GM19324 (cell line): Measurements from ENCODE around the gene GHR.
"Not testable (repeated sequence)": the region's sequence is repeated elsewhere in the genome, so short reads cannot be mapped to it uniquely, and the experiment has no call there.

Experiments used
- ATAC-seq: cut with Tn5 transposase; IDR thresholded peaks from one replicate; pipeline ENCODE4 v1.9.1; 2021; ENCODE audit warnings: mild to moderate bottlenecking, moderate library complexity; ENCODE audit not compliant: unreplicated experiment, low FRiP score

GHR gene

DNA sequence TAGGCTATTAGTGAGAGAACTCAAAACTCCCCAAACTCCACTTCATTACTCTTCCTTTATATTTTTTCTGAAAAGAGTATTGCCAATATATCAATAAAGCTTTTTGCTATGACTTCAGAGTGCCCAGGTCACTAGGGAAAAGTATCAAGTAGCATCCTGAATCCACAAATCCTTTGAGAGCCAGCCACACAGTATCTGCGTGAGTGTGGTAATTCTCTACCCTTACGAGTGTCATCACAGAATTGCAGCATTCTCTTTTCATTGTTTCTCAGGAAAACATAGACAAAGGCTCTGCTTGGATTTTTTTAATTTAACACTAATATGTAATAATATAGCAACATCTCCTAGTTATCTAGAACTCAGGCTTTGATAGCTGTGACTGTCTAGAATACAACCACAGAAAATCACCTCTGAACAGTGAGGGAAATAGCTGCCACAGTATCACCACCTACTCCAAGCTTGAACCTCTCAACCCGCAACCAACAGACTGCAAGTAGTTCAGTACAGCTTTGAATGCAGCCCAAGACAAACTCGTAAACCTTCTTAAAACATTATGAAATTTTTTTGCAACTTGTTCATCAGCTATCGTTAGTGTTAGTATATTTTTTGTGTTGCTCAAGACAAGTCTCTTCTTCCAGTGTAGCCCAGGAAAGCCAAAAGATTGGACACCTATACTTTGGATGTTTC, 254.1 kb downstream of the GHR start:
- no peak for ATAC-seq

DNA sequence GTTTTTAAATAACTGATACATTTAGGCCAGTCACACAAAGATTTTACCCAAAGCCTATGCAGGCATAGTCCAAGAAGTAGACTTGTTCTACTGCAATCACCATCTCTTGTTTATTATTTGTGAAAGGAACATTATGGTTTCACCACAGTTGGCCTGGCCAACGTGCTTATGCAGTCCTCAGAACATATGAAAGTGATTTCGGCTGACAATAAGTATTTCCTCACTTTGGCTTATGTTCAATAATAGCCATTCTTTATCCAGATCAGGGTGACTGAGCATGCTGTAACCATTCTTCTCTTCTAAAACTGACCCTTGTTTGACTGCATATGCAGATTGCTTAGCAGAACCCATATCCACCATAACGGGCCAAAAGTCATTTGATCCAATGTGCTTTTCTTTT, 256.8 kb downstream of the GHR start:
- ATAC-seq: no peak

DNA sequence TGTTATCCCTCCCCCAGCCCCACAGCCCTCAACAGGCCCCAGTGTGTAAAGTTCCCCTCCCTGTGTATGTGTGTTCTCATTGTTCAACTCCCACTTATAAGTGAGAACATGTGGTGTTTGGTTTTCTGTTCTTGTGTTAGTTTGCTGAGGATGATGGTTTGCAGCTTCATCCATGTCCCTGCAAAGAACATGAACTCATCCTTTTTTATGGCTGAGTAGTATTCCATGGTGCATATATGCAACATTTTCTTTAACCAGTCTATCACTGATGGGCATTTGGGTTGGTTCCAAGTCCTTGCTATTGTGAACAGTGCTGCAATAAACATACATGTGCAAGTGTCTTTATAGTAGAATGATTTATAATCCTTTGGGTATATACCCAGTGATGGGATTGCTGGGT, 261.8 kb downstream of the GHR start:
- ATAC-seq: not testable (repeated sequence)

- ATAC-seq: no peak
Observed at GRCh38 chr5:42689391-42689790, 266.2 kb downstream of the GHR start.

DNA sequence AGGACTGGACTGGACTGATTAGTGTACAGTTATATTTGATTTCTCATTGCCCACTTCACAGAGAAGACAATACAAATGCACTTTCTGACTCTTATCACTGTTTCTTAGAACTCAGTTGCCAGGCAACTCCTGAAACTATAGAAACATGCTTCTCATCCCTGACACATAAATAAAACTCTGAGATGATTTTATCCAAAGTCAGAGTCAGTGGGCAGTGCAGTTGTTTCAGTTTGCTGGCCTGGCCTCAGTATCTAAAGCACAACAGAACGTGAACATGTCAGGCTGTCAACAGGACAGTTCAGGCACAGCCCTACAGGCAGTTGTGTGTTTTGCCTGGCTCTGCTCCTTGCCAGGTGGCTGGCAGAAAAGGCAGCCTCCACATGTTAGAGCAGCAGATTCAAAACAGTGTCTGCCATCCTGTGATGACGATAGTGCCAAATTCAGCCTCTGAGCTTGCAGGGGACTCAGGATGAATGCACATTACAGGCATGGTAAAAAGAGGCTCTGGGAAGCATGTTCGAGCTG, 268.2 kb downstream of the GHR start:
- ATAC-seq: no peak

DNA sequence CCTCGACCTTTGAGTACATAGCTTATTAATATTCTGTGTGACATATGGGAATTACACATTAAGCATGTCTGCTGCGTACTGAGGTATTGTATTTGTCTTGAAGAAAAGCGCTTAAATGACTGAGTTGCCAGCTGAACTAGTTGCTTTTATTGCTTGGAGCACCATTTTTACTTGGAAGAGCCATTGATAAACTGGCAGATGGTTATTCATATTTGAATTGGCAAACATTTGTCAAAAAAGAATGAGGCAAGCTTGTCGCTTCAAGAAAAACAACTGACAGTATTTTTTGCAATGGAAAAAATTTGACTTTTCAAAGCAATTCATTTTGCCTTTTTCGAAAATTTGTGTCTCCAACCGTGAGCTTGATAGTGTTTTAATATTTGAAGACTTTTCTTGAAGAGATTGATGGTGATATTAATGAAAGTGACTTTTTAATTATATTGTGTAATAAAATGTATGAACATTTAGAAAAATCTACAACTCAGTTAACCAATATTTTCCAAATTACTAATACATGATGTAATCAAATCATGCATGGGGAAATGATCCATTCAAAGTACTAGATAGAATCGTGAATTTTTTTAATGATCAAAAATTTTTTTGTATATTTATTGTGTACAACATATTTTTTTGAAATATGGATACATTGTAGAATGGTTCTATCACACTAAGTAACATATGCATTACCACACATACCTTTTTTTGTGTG, 278.3 kb downstream of the GHR start:
- ATAC-seq: no peak

GRCh38 chr5:42703238-42703637, 280.0 kb downstream of the GHR start:
- no peak for ATAC-seq

- ATAC-seq: no peak
Observed at GRCh38 chr5:42715785-42716184, 292.5 kb downstream of the GHR start.

GRCh38 chr5:42718591-42718990, 295.4 kb downstream of the GHR start:
- ATAC-seq: no peak

DNA sequence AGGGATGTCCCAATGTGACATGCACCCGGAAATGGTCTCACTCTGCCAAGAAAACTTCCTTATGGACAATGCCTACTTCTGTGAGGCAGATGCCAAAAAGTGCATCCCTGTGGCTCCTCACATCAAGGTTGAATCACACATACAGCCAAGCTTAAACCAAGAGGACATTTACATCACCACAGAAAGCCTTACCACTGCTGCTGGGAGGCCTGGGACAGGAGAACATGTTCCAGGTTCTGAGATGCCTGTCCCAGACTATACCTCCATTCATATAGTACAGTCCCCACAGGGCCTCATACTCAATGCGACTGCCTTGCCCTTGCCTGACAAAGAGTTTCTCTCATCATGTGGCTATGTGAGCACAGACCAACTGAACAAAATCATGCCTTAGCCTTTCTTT, 295.8 kb downstream of the GHR start:
- ATAC-seq: no peak

DNA sequence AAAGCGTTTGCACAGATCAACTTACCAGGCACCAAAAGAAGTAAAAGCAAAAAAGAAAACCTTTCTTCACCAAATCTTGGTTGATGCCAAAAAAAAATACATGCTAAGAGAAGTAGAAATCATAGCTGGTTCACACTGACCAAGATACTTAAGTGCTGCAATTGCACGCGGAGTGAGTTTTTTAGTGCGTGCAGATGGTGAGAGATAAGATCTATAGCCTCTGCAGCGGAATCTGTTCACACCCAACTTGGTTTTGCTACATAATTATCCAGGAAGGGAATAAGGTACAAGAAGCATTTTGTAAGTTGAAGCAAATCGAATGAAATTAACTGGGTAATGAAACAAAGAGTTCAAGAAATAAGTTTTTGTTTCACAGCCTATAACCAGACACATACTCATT, 297.0 kb downstream of the GHR start:
- ATAC-seq: no peak

GRCh38 chr5:42721484-42721883, 298.2 kb downstream of the GHR start:
- ATAC-seq: no peak

DNA sequence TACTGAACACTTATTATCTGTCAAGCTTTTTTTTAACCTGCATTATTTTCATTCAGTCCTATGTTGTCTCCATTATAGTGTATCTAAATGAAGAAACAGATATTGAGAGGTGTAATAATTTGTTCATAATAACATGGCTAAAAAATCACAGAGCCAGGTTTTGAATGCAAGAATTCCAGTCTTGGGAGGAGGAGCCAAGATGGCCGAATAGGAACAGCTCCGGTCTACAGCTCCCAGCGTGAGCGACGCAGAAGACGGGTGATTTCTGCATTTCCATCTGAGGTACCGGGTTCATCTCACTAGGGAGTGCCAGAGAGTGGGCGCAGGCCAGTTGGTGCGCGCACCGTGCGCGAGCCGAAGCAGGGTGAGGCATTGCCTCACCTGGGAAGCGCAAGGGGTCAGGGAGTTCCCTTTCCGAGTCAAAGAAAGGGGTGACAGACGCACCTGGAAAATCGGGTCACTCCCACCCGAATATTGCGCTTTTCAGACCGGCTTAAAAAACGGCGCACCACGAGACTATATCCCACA, 311.4 kb downstream of the GHR start:
- ATAC-seq: not testable (repeated sequence)

GRCh38 chr5:42740920-42741319, 317.7 kb downstream of the GHR start:
- ATAC-seq: no peak

DNA sequence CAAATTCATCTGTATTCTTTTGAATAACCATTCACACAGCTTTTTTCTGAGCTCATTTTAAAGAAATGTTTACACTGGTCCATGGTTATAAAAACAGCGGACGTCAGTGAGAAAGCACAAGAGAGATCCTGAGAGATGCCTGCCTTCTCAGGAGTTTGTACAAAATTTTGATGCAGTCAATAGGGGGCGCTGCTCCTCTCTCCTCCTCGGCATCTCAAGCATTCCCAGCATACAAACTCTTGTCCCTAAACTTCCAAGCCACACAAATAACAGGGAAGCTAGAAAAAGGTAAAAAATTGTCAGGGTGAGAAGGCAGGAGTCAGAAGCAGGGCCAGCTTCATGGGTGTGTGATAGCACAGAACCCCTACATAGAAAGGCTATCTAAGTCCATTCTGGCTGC, 322.2 kb downstream of the GHR start:
- ATAC-seq: no peak

DNA sequence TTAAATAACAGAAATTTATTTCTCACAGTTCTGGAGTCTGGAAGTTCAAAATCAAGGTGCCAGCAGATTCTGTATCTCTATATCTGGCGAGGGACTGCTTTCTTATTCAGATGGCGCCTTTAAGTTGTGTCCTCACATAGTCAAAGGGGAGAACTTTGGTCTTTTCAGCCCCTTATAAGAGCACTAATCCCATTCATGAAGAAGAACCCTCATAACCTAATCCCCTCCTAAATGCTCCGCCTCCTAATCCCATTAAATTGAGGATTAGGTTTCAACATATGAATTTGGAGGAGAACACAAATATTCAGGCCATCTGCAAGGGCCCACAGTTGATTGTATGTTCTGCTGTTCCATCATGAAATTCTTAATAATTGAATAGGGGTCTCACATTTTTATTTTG, 322.6 kb downstream of the GHR start:
- no peak for ATAC-seq

DNA sequence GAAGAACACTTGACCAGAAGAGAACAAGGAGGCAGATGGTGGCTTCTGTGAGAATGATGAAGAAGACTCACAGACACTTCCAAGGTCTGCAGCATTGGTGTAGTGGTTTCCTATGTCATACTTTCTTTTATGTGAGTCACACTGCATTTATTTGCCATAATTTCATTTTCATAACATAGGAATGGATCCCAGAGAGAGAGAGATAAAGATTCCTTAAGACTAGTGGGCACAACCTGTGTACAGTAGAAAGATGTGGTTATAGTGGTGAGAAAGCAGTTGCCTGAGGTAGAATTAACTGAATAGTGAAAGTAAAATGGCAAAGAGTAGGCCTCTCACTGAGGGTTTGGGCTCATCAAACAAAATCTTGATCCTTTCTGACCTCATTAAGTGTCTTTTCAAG, 325.8 kb downstream of the GHR start:
- no peak for ATAC-seq

GRCh38 chr5:42750507-42750906, 327.3 kb downstream of the GHR start:
- no peak for ATAC-seq

DNA sequence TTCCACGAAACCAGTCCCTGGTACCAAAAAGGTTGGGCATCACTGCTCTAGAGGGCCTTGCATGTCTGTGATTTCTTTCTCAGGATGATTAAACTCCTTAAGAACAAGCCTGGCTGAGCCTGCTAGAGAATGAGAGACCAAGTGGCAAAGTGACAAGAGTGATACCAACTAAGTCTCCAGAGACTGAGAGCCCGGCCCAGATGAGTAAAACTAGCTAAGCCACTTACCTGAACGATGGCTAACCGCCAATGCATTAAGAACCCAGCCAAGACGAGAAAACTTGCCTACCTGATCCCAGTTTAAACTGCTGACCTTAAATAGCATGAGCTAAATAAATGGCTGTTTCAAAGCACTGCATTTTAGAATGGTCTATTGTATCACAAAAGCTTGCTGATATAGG, 327.8 kb downstream of the GHR start:
- no peak for ATAC-seq

DNA sequence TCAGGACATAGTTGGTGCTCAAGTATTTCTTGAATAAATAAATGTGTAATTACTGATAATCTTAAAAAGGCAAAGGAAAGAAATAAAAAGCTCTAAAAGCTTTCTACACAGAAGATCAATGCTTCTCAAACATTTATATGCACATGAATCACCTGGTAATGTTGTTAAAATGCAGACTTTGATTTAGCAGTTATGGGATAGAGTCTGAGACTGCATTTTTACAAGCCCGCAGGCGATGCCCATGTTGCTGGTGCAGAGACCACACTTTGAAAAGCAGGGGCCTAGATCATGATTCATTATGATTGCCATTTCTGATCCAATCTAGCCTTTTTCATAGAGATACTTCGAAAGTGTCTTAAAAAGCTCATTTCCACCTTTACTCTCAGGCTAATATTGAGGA, 329.9 kb downstream of the GHR start:
- no peak for ATAC-seq

DNA sequence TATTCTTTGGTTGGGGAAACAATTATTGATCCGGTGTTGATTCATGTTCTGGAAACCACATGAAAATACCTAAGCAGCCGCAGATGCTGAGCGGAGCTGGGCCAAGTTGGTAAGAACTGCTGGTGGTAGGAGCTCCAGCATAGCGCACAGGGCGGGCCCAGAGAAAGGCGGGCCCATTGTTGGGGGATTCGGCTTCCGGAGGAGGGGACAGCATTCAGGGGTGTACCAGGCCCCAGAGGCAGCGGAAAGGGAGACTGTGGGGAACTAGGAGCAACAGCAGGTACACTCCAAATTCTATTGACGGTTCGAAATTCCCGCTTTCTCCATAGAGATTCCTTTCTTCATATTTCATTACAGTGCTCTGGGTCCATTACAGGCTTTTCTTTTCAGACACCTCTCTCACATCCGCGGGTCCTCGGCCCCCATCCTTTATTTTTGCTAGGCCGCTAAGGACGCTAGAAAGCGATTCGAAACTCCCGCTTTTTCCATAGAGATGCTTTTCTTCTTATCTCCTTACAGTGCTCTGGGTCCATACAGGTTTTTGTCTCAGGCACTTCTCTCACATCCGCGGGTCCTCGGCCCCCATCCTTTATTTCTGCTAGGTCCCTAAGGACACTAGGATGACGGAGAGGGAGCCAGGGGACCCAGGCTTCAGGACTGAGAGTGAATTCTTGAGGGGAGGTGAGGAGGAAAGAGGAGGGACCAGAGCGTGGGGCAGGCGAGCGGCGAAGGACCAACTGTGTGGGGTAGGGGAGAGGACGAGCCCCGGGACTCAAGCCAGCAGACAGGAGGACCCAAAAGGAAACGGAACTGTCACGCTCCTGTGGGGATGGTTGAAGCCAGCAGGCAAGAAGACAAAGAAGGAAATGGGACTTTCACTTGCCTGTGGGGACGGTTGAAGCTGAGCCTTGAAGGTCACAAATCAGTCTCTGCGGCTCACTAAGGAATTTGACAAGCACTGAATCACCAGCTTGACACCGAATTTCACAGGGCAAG, 333.7 kb downstream of the GHR start, which contains the start of gene CCDC152:
TSS of gene CCDC152 (plus strand) at position 213 of the 996 bp plus-strand sequence. CDS start 2,304 bp downstream, outside the sequence.
- ATAC-seq: peak; percentile 64
